Measurements from ENCODE around the gene INPP5D.
A peak's percentile ranks its signal among the peaks of the same experiment; 100 is the strongest.

INPP5D gene

GRCh38 chr2:233163486-233164103 is 103.5 kb downstream of the INPP5D start:
- peak overlapping the region; percentile 37 for H3K4me3 ChIP-seq (ENCODE audit: low read depth, low read length)
- DNase-seq (ENCODE audit: low read depth), result peak; percentile 66
- TF ChIP-seq CTCF (conservative IDR thresholded peaks at IDR 0.05; ENCODE audit: low read depth, low read length), result no peak

- H3K4me3 ChIP-seq (ENCODE audit: low read depth, low read length), result no peak overlapping the region
- peak; percentile 21 for DNase-seq (ENCODE audit: low read depth)
Measured at GRCh38 chr2:233164128-233164635, 104.0 kb downstream of the INPP5D start.

DNA sequence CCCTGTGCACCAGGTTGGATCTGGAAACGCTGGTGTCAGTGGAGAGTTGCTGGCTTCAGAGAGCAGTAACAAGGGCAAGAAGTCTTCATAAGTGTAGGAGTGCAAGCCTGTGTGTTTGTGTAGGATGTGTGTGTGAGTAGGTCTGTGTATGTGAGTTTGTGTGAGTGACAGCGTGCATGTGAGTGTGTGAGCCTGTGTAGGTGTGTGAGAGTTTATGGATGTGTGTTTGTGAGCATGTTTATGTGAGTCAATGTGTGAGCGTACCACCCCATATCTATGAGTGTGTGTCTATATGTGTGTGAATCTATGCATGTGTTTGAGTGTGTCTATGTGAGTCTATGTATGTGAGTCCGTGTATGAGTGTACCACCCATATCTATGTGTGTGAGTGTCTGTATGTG is 104.8 kb downstream of the INPP5D start:
- no peak overlapping the region for H3K4me3 ChIP-seq (ENCODE audit: low read depth, low read length)
- DNase-seq (ENCODE audit: low read depth), result no peak
- TF ChIP-seq CTCF (conservative IDR thresholded peaks at IDR 0.05; ENCODE audit: low read depth, low read length), result no peak

More at GRCh38 chr2:233164128-233164635, 104.0 kb downstream of the INPP5D start:
- TF ChIP-seq CTCF (conservative IDR thresholded peaks at IDR 0.05; ENCODE audit: low read depth, low read length), result no peak

DNA sequence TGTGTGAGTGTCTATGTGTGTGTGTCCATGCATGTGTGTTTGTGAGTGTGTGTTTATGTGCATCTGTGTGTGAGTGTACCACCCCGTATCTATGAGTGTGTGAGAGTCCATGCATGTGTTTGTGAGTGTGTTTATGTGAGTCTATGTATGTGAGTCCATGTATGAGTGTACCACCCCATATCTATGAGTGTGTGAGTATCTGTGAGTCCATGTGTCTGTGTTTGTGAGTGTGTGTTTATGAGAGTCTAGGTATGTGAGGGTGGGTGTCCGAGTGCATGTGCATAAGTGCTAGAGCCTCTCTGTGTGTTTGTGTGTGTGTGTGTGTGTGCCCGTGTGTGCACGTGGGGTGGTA is 105.4 kb downstream of the INPP5D start:
- no peak for TF ChIP-seq CTCF (conservative IDR thresholded peaks at IDR 0.05; ENCODE audit: low read depth, low read length)
- no peak for DNase-seq (ENCODE audit: low read depth)
- no peak overlapping the region for H3K4me3 ChIP-seq (ENCODE audit: low read depth, low read length)

DNA sequence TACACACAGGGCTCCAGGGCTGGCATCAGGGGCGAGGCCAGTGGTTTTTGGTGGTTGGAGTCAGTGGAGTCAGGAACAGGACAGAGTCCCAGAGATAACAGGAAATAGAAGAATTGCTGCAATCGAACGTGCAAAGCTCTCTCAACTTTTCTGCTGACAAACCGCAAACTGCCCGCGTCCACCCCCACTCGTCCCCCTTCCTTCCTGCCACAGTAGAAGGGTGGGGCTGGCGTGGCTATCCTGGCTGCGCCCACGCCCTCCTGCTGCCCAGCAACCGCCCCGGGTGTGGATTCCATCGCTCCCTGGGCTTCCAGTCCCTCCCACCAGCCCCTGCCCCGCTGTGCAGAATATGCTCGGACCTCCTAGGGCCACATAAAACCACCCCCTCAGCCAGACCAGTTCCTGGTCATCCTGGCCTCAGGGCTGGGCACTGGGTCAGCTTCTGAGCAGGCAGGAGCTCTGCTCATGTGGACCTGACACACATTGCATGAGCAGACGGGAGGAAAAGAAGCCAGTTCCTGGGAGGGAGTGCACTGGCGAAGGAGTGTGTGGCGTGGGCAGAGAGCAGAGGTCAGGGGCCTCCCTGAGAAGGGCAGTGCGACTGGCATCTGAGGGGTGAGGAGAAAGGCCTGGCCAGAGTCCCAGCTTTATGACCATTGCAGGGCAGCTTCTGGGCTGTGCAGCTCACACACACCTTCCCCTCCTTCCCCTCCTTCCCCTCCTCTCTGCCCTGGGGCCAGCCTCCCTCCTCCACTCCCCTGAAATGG is 105.9 kb downstream of the INPP5D start:
- H3K4me3 ChIP-seq (ENCODE audit: low read depth, low read length), result no peak overlapping the region
- DNase-seq (ENCODE audit: low read depth), result peak; percentile 45
- no peak for TF ChIP-seq CTCF (conservative IDR thresholded peaks at IDR 0.05; ENCODE audit: low read depth, low read length)

DNA sequence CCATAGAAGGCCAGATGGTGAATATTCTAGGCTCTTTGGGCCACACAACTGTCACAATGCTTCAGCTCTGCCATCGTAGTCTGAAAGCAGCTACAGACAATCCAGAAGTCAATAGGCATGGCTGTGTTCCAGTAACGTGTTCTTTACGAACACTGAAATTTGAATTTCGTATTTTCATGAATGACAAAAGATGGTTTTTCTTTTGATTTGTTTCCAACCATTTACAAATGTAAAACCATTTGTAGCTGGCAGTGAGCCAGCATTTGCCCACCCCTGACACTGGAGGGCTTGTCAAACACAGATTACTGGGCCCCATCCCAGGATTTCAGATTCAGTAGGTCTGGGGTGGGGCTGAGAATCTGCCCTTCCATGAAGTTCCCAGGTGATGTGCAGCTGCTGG is 108.3 kb downstream of the INPP5D start:
- no peak for DNase-seq (ENCODE audit: low read depth)
- no peak overlapping the region for H3K4me3 ChIP-seq (ENCODE audit: low read depth, low read length)
- no peak for TF ChIP-seq CTCF (conservative IDR thresholded peaks at IDR 0.05; ENCODE audit: low read depth, low read length)

All from choroid plexus epithelial cell (primary cell).